ENCODE results near the gene POP4. TPM values are rescaled to one million over a fixed set of nuclear protein-coding genes. Genes with fewer than 3 reads are reported as not detected.

POP4 gene
- total RNA-seq, 1 experiment from 2014 or later, result 134 TPM

DNA sequence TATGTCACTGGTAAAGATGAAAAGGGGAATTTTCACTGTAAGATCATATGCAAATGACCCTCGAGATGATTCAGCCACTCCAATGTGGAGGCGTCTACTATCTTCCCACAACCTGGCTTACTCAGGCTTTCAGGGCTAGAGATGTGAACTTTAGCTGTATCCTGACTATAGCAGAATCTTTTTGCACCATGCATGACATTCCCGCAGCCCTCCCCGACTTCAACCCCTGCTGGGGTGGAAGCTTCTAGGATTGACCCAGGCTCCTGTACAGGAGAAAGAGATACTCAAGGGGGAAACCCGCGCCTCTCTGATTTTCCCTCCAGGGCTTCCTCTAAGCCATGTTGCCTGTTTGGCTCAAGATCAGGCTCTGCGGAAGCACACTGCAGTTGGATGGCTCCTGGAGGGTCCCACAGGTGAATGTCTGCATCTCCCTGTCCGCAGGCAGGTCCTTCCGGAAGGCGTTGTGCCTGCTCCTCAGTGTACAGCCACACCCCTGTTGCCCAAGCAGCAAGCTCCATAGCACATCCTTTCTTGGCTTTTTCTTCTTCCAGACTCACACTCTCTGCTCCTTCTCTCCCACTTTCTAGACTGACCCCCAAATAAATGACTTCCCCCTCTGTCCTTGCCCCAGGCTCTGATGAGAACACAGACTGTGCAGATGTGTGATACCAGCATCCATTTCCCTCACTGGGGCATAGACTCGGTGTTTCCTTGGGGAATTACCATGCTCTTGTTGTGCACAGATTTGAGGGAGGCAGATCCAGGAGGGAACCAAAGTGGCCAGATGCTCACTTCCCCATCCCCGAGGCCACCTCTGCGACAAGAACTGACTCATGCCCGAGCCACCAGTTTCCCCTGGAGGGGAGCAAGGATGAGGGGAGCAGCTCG lies 29.1 kb upstream of the POP4 start:
- DNase-seq (ENCODE audit: low read depth), result peak; percentile 67

DNA sequence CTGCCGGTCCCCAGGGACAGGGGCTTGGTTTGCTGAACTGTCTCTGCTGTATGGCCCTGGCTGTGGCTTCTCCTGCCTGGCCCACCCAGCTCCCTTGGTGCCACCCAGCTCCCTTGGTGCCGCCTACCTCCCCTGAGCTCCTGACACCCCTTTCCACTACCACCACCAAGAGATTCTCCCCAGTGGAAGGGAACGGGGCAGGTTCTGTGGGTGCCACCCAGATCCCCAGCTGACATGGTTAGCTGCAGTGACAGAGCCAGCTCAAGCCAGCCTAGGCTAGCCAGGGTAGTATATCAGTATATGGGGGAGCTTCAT lies 28.5 kb upstream of the POP4 start:
- no peak for DNase-seq (ENCODE audit: low read depth)

DNA sequence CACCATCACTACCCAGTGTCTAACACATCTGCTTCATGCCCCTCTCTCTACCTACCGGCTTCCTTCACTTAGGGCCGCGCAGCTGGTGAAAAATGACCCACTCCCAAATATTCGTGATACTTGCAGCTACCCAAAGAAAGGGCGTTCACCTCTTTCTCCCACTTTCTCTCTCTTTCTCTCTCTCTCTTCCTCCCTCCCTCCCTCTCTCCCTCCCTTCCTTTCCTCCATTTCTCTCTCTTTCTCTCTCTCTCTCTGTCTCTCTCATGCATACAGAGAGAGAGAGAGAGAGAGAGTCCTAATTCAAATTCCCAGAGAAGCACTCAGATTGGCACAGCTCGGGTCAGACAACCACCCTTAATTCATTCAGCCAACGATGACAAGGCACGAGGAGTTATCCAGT lies 27.7 kb upstream of the POP4 start:
- no peak for DNase-seq (ENCODE audit: low read depth)

DNA sequence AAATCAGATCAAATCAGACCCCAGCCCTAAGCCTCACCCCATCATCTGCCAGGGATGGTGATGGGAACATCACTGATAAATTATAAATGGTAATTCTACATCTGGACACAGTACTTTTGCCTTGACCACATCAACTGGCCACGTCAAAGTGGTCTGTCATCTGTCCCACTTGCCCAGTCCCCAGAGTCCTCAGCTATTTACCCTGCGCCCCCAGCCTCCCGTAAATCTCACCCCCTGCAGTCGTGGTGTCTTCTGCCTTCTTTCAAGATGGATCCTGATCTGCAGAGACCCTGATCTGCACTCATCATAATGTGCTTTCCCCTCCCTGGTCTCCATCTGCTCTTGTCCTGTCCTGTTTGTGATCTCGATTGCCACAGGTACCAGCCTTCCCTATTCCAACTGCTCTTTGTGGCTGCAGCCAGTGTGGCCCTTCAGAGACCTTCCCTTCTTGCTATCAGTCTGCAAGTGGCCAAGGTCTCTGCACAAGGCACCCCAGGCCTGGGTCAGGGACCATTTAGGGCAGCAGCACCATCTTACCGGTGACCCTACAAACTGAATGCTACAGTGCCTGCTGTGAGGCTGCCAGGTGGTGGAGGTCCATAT lies 26.7 kb upstream of the POP4 start:
- no peak for DNase-seq (ENCODE audit: low read depth)

DNA sequence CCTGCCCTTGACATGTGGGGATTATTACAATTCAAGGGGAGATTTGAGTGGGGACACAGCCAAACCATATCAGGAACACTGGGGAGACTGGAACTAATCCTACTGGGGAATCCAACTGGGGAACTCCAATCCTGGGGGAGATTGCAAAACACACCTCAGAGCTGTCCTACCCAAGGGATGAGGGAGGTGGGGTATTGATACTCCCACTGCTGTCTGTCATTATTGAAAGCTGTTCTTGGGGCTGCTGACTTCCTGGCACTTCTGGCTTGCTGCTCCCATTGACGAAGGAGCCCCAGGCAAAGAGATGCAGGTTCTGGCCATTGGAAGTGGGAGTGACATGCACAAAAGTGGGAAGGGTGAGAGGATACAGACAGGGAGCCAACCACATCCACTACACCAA lies 24.7 kb upstream of the POP4 start:
- DNase-seq (ENCODE audit: low read depth), result no peak

DNA sequence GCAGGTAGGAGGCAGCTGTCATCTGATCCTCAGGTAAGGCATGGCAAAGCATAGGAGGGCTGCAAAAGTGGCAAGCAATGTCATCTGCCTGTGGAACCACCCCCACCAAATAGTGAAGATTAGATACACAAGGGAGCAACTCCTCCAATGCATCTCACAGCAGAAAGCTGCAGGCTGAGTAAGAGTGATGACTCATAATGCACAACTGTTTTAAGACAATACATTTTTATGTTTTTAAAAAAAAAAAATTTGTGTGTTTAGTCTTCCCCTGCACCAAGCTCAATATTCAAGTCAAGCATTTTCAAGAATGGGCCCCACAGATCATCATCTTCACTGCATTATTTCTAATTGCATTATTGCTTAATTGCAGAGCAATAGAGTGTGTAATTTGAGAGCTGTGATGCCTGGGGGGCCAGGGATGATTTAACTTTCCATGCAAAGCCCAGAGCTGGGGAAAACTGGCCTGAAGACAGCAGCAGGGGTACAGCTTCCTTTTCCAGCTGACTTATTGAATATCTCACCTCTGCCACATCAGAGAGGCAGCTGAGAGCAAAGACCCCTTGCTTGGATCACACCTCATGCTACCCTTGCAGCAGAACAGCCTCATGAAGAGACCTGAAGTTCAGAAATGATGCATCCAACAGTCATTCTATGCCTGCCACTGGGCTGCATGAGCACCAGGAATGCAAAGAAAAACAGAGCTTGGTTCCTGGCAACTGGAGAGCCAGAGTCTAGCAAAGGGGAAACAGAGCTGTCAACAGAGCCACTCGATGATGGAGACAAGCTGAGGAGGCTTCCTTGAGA lies 22.7 kb upstream of the POP4 start:
- DNase-seq (ENCODE audit: low read depth), result peak; percentile 73

DNA sequence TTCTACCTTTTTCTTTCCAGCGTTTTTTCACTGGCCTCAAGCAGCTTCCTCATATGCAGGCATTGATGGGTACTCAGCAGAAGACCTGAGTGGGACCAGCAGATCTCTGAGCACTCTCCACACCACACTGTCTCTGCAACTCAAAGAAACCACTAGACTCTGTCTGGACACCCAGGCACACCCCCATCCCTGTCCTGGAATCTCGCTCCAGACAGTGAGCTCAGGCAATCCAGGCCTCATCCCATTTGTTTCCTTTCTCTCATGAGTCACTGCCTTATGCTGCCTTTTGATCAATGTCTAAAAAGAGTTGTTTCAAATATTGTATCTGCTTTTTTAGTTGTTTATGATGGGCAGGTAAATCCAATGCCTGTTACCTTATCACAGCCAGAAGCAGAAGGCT lies 19.7 kb upstream of the POP4 start:
- DNase-seq (ENCODE audit: low read depth), result peak; percentile 59

DNA sequence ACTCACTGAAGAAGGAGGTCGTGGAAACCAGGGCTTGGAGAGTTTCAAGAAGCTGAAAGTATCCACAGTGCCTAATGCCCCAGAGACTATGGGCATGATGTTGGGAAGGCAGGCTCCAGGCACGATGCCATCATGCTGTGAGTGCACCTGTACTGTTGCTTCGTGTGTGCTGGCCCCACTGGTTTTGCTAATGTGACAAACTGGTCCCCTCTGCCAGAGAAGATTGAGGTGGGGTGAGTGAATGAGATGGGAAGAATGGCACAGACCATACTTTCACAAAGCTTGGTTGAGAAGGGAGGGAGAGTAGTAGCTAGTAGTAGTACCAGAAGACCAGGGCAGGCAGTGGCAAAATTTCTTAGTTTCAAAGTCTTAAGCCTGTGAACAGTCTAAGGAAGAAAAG lies 19.0 kb upstream of the POP4 start:
- no peak for DNase-seq (ENCODE audit: low read depth)

DNA sequence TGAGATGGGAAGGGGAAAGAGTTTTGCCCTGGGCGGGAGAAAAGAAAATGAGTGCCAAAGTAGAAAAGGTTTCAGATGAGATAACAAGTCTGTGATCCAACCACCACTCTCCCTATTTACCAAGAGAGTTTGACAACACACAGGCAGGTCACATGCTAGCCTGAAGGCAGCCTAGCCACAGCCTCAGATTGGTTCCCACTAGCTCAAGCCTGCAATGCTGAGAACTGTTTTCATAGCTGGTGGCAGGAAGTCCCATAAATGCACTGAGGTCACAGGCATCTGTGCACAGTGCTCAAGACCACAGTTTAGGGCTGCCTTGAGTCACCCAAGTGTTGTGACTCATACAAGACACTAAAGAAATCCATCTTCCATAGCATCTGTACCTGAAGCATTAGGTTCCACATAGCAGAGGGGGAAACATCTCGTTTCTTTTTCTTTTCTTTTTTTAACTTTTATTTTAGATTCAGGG lies 18.5 kb upstream of the POP4 start:
- DNase-seq (ENCODE audit: low read depth), result peak; percentile 99

DNA sequence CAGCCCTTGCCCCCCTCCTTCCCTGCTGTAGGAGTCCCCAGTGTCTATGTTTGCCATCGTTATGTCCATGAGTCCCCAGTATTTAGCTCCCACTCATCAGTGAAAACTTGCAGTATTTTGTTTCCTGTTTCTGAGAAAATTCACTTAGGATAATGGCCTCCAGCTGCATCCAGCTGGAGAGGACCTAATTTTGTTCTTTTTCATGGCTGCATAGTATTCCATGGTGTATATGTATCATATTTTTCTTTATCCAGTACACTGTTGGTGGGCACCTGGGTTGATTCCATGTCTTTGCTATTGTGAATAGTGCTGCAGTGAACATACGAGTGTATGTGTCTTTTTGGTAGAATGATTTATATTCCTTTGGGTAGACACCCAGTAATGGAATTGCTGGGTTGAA lies 18.0 kb upstream of the POP4 start:
- no peak for DNase-seq (ENCODE audit: low read depth)

DNA sequence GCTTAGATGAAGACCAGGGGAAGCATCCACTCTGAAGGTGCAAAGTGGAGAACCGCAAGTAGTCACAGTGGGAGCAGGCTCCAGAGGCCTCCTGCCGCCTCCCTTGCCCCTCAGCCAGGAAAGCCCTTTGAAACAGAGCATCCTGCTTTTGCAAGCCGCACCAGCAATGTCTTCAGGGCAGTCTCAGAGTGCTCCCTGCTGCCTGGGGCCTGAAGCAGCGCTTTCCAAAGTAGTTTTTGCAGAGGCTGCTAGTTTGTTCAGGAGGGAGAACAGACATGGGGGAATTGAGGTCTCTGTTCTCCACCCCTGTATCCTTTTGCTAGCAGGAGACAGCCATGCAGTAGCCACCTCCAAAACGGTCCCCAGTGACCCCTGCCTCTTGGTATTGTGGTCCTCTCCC lies 15.8 kb upstream of the POP4 start:
- no peak for DNase-seq (ENCODE audit: low read depth)

DNA sequence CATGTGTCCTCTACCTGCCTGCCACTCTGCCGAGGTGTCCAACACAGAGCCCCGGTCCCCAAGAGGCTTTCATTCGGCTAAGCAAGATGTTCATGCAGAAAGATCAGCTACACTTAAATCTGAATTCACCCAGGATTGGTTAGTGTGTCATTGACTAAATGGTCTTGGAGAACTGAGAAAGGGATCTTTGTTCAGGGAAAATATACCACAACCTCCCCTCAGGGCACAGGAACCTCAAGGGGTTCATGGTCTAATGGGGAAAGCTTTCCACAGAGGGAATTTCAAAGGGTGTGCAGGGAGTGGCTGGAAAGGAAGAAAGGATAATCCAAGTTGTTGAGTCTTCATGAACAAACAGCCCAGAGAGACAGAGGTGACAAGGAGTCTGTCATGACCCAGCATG lies 14.4 kb upstream of the POP4 start:
- peak; percentile 33 for DNase-seq (ENCODE audit: low read depth)

DNA sequence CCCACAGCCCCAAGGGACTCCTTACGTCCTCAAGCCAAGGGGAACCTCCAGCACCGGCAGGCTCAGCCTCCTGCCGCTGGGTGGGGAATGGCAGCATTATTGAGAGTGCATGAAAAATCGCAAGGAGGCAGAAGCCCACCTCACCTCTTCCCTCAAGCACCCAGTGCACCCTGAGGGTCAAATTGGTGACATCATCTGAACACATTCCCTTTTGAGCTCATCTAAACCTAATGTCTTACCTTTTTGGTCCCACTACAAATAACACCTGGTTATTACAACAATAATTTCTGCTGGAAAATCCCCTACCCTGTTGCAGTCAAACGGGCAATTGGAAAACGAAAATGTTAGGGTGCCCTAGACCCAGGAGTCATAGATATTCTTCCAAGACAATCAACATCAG lies 12.2 kb upstream of the POP4 start:
- no peak for DNase-seq (ENCODE audit: low read depth)

DNA sequence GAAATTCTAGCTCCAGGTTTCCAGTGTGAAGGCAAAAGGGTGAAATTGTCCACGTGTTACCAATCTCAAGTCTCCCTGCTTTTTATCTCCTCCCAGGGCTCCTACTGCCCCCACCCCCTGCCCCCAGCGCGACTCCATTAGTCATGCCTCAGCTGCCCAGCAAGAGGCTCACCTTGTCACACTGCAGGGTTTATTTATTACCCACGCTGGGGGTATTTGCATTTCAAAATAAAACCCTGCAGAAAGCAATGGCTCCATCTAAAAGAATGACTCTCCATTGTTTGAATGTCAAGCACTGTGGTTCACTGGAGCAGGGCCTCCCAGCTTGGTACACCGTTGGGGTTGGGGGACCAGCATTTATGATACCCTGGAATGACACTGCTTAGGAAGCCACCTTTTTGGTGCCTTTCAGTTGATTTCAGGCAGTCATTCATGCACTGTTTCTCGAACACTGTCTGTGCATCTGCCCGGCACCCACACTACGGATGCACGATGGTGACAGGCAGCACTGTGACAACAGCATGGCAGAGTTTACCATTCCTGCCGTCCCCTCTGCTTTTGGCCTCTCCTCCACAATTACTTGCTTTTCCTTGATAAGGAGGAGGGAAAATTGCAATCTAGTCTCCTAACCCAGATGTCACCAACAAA lies 9.9 kb upstream of the POP4 start:
- no peak for DNase-seq (ENCODE audit: low read depth)

DNA sequence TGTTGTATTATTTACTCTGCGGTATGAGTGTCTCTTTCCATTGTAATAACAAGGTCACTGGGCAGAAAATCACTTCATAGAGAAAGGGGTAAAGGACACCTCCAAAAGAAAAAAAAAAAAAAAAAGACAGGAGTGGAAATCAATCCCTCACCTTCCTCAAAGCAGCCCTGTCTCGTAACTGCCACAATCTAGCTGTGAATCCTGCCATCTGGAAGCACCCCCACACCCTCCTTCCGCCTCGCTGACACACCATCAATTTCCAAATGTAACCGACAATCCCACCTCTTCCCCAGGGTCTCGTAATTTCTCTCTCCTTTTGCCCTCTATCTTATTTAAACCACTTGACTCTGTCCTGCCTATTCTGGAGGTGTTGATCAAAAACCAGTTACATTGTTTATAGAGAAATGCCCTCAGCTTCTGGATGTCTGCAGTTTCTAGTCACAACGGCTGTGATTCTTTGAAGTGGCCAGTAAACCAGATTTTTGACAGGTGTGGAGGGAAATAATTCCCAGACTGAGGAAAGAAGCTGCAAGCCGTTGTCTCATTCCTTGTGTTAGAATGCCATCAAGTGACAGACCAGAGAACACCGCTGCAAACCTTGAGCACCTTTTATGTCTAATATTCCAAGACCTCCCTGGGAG lies 9.1 kb upstream of the POP4 start:
- peak; percentile 57 for DNase-seq (ENCODE audit: low read depth)

DNA sequence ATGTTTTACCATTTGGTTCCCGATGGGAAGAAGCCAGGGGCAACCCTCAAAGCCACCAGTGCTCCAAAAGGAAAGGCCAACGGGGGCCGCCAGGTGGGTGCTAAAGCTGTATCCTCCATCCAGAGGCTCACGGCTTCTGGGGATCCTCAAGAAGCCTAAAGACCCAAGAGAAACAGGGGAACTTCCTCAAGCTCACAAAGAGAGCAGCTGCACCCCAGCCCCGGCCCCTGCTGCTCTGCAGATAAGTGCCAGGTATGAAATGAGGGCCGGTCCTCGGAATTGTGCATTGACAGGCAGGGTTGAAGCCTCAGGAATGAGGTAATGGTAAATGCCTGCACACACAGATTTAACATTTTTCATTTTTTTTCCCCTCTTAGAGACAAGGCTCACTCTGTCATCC lies 8.0 kb upstream of the POP4 start:
- DNase-seq (ENCODE audit: low read depth), result no peak

DNA sequence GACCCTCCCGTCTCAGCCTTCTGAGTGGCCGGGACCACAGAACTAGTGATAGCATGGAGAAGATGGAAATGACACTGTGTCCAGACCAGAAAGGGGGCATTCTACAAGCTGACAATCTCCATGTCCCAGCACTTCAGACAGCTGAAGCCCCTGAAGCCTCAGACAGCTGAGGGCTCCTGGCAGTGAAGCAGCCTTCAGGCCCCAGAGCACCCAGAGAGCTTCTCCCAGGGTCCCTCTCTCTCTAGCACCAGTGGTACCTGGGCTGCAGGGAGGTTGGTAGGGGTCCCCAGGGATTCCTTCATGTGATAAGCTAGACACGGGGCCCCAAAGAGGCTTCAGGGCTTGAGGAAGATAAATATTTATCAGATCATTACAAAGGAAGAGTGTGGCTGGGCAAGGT lies 7.6 kb upstream of the POP4 start:
- DNase-seq (ENCODE audit: low read depth), result no peak

DNA sequence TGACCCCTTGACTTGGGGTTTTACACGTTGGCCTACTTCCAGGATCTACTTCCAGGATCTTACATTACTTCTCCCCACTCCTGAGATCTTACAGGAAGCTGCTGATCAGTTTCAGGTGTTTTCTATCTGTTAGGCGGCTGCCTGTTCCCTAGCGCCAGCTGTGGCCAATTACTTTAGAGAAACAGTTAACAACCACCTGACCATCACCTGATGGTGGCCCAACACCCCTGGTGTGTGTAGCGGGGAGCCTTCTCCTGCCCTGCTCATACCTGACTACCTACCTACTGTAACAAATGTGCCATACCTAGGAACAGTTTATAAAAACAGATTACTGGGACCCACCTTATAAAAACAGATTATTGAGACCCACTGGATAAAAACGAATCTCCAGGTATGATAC lies 2.8 kb upstream of the POP4 start:
- no peak for DNase-seq (ENCODE audit: low read depth)

DNA sequence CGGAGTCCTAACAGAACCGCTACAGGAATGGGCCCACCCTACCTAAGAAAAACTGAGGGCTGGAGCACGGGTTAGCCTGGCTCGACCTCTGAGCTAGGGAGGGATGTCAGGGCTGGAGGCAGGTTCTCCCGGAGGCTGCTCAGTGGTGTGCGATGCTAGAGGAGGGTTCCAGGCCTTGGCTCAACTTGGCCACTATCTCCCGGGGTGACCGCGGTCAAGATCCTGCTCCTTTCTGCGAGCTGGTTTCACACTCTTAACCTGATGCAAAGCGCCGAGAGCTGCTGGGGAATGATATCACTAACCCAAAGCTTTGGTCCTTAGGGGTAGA lies 301 bp downstream of the POP4 start:
- DNase-seq (ENCODE audit: low read depth), result no peak

DNA sequence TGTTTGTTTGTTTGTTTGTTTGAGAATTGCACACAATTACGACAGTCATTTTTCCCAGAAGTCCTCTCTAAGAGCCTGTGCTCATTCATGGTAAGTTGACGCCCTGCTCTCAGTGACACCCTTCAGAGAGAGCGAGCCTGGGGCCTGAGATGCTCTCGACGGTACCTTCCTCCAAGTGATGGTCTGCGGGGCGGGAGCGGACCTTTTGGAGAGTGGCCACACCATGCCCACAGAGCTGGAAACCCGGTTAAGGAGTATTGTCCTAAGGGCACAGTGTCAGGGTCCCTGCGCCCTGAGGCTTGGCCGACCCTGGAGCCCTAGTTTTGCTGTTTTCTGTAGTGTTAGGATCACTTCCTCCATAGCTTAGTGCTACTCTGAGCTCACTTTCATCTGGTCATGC lies 3.6 kb downstream of the POP4 start:
- DNase-seq (ENCODE audit: low read depth), result no peak

DNA sequence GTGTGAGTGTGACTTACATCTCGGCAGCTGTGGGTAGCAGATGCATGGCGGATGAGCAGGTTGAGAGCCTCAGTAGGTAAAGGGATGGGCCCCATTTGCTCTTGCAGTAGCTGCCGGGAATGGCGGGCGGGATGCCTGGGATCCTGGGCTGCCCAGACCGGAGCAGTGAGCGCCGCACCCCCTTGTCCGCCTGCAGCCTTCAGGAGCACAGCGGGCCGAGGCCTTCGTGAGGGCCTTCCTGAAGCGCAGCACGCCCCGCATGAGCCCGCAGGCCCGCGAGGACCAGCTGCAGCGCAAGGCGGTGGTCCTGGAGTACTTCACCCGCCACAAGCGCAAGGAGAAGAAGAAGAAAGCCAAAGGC lies 4.1 kb downstream of the POP4 start:
- no peak for DNase-seq (ENCODE audit: low read depth)

Measured in RPMI7951 (cell line).